GM12878 (cell line): ENCODE results near the gene SCARB1. TPM values are rescaled to one million over a fixed set of nuclear protein-coding genes. Genes with fewer than 3 reads are reported as not detected.

Experiments
- ATAC-seq: fragments of 200-7000 bp; cut with Tn5 transposase; 3 replicates; pipeline ENCODE4 v1.9.1; 2020; ENCODE audit warnings: mild to moderate bottlenecking, moderate library complexity
- BruUV-seq: library from RNA; stranded (reverse); fragments of 400-500 nt; replicated peaks from 2 replicates; lab custom pipeline; 2021; lab: Mats Ljungman, UMichigan
- CTCF ChIA-PET: fragments of 300-600 bp; sonication (Branson Sonifier 250); formaldehyde crosslinking; extraction: SDS; loops from one replicate; lab custom pipeline; 2021; ENCODE audit warnings: inconsistent platforms; lab: Yijun Ruan, JAX
- POLR2A ChIA-PET: fragments of 350-600 bp; formaldehyde crosslinking; extraction: SDS; loops from one replicate; lab custom pipeline; 2021; ENCODE audit warnings: inconsistent platforms; lab: Charles Lee
- RAD21 ChIA-PET: fragments of 300-600 bp; sonication (Branson Sonifier 250); formaldehyde crosslinking; loops from one replicate; lab custom pipeline; 2023; ENCODE audit warnings: antibody characterized with exemption; ENCODE audit not compliant: unreplicated experiment; lab: Charles Lee
- SMC1A ChIA-PET: fragments of 300-600 bp; sonication (Branson Sonifier 250); formaldehyde crosslinking; loops from one replicate; lab custom pipeline; 2023; ENCODE audit not compliant: unreplicated experiment, uncharacterized antibody; lab: Charles Lee
- DNase-seq: peaks from one replicate; pipeline ENCODE4 v3.0.0-alpha.2; 2011; ENCODE audit warnings: low read depth, low spot score
- FAIRE-seq: peaks from 3 replicates; lab custom pipeline; 2011; peaks lifted over from hg19 to GRCh38; lab: Jason Lieb, UNC
- H2AFZ ChIP-seq: 2 replicates; pipeline ENCODE4 v1.6.0; 2011; ENCODE audit warnings: low read depth, low read length, control low read depth; ENCODE audit not compliant: control insufficient read depth
- H3K27ac ChIP-seq: 2 replicates; pipeline ENCODE4 v1.5.1; 2011; ENCODE audit warnings: control low read depth; ENCODE audit not compliant: control insufficient read depth, insufficient read depth
- H3K27me3 ChIP-seq, 2 experiments: replicated peaks in 1 of 2; 2 replicates each; pipeline versions ENCODE4 v1.6.0 to v1.6.1; 2011; ENCODE audit warnings: low read length in 1 of 2; ENCODE audit not compliant: control insufficient read depth in 2 of 2, insufficient read depth in 2 of 2
- H3K36me3 ChIP-seq, 2 experiments: 2 replicates each; pipeline ENCODE4 v1.5.1; 2011; ENCODE audit warnings: low read length in 1 of 2; ENCODE audit not compliant: control insufficient read depth in 2 of 2, insufficient read depth in 2 of 2
- H3K4me1 ChIP-seq: 2 replicates; pipeline ENCODE4 v1.6.1; 2011; ENCODE audit warnings: mild to moderate bottlenecking, low read length, moderate library complexity, mixed read lengths; ENCODE audit not compliant: control insufficient read depth, insufficient read depth
- H3K4me2 ChIP-seq: 2 replicates; pipeline ENCODE4 v1.6.0; 2011; ENCODE audit warnings: control low read depth; ENCODE audit not compliant: control insufficient read depth, insufficient read depth
- H3K4me3 ChIP-seq: fragments of 200-600 bp; sonication (generic); 2 replicates; pipeline ENCODE4 v1.5.1; 2016
- H3K79me2 ChIP-seq: 2 replicates; pipeline ENCODE4 v1.6.0; 2011; ENCODE audit warnings: low read length; ENCODE audit not compliant: control insufficient read depth, insufficient read depth
- H3K9ac ChIP-seq: 2 replicates; pipeline ENCODE4 v1.8.0; 2011; ENCODE audit warnings: low read length, control low read depth, mixed read lengths; ENCODE audit not compliant: control insufficient read depth, insufficient read depth
- H3K9me3 ChIP-seq: replicated peaks from 3 replicates; pipeline ENCODE4 v1.5.1; 2011; ENCODE audit warnings: mild to moderate bottlenecking, low read length; ENCODE audit not compliant: control insufficient read depth, insufficient read depth
- H4K20me1 ChIP-seq: 2 replicates; pipeline ENCODE4 v1.6.0; 2011; ENCODE audit not compliant: control insufficient read depth, insufficient read depth
- CTCF ChIP-seq, 3 experiments: IDR thresholded peaks in 2 of 3; conservative IDR thresholded peaks in 1 of 3; 2 replicates each; pipeline ENCODE4 v1.5.1; 2011; ENCODE audit warnings: low read depth in 3 of 3, low read length in 3 of 3, mild to moderate bottlenecking in 3 of 3, control low read depth in 2 of 3, moderate library complexity in 2 of 3, inconsistent platforms in 1 of 3, mixed read lengths in 1 of 3; ENCODE audit not compliant: control insufficient read depth in 2 of 3, insufficient read depth in 1 of 3; ENCODE audit errors: extremely low read depth in 1 of 3
- CUX1 ChIP-seq: IDR thresholded peaks from 2 replicates; pipeline ENCODE4 v1.6.1; 2012; ENCODE audit warnings: improper control_type of control experiment, low read depth, low read length; ENCODE audit not compliant: insufficient replicate concordance
- IRF4 ChIP-seq: IDR thresholded peaks from 2 replicates; pipeline ENCODE4 v1.6.1; 2011; ENCODE audit warnings: low read depth, low read length
- NFXL1 ChIP-seq: fragments of 450-650 bp; IDR thresholded peaks from 2 replicates; pipeline ENCODE4 v1.6.1; 2017; ENCODE audit warnings: antibody characterized with exemption, mild to moderate bottlenecking, borderline replicate concordance
- SIN3A ChIP-seq: IDR thresholded peaks from 2 replicates; pipeline ENCODE4 v1.6.1; 2012; ENCODE audit warnings: low read depth, low read length, improper control_type of control experiment
- STAT1 ChIP-seq: fragments of 450-650 bp; conservative IDR thresholded peaks from 2 replicates; pipeline ENCODE4 v1.6.1; 2014; ENCODE audit warnings: antibody characterized with exemption, mild to moderate bottlenecking
- STAT3 ChIP-seq: IDR thresholded peaks from 2 replicates; pipeline ENCODE4 v1.6.1; 2011; ENCODE audit warnings: low read depth, low read length, improper control_type of control experiment
- SUZ12 ChIP-seq: fragments of 200-600 bp; sonication (generic); IDR thresholded peaks from one replicate; pipeline ENCODE4 v1.6.1; 2018; ENCODE audit warnings: antibody characterized with exemption, mild to moderate bottlenecking; ENCODE audit not compliant: unreplicated experiment
- ZNF592 ChIP-seq: fragments of 450-650 bp; IDR thresholded peaks from 2 replicates; pipeline ENCODE4 v1.6.1; 2017; ENCODE audit warnings: mild to moderate bottlenecking, moderate library complexity
- WGBS: methylation state at CpG from one replicate; pipeline ENCODE4 v1.1.6; 2016; ENCODE audit warnings: low lambda C conversion rate; ENCODE audit not compliant: insufficient replicate concordance, insufficient coverage; ENCODE audit errors: missing lambda C conversion rate; 5-methylcytosine and 5-hydroxymethylcytosine counted together
- in situ Hi-C: fragments of 300-500 bp; cut with MboI; formaldehyde crosslinking; loops from 9 replicates; pipeline ENCODE4 v1.14.3; 2018; ENCODE audit warnings: mixed read lengths
- intact Hi-C: fragments of 100-400 bp; cut with micrococcal nuclease; formaldehyde crosslinking; loops from one replicate; pipeline ENCODE4 v1.14.2; 2022; ENCODE audit not compliant: unreplicated experiment
- polyA plus RNA-seq, 11 experiments: library from polyadenylated mRNA; depleted of rRNA in 4 of 11; unstranded in 6 of 11; stranded (reverse) in 5 of 11; fragments of >200 nt; fragmentation: Nextera tagmentation in 4 of 11; fragmentation: Illumina TruSeq in 1 of 11; extraction: Ambion mirVana in 4 of 11; extraction: Trizol in 1 of 11; gene quantifications; 1 replicate in 1 of 11; 2 replicates in 10 of 11; pipeline versions ENCODE4 v1.2.1 to v1.2.3, GENCODE V29; 2011 to 2016; ENCODE audit warnings: inconsistent platforms in 2 of 11, missing spikeins in 2 of 11, low read depth in 1 of 11
- total RNA-seq, 4 experiments: library from RNA; depleted of rRNA in 3 of 4; stranded (reverse); fragments of >200 nt in 3 of 4; fragmentation: Illumina TruSeq in 1 of 4; extraction: Trizol in 1 of 4; gene quantifications; 2 replicates each; pipeline versions ENCODE4 v1.2.1 to v1.2.3, GENCODE V29; 2013 to 2021
- TF ChIP-seq, protein P1 (sequence below): IDR thresholded peaks from 2 replicates; pipeline ENCODE4 v1.6.1; 2011; ENCODE audit warnings: mild to moderate bottlenecking, low read depth, low read length, moderate library complexity; ENCODE audit not compliant: insufficient replicate concordance

The SCARB1 gene
- total and polyA plus RNA-seq, 10 of the 15 experiments (the other 5 are each of a cell fraction or from before 2014, with no cell fraction given) = 0.34 to 104 (median 63.1) TPM

DNA sequence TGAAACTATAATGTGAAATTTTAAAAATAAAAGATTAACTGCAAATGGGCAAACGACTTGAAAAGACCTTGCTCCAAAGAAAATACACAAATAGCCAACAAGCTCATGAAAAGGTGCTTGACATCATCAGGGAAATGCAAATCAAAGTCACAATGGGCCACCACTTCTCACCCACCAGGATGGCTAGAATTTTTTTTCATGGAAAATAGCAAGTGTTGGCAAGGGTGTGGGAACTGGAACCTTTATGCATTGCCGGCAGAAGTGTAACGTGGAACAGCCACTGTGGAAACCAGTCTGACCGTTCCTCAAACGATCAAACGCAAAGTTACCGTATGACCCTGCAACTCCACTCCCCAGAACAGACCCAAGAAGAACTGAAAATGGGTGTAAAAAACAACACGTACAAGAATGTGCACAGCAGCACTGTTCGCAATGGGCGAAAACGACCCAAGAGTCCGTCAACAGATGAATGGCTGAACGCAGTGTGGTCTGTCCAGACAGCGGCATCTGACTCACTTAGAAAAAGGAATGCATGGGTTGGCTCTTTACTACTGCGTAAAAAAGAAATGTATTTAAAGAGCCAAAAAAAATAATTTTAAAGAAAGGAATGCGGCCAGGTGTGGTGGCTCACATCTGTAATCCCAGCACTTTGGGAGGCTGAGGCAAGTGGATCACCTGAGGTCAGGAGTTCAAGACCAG, 40.2 kb downstream of the SCARB1 start:
- no peaks in the 10 kb centered on the region for H3K9me3 ChIP-seq
- ChIA-PET SMC1A (no interaction called here), POLR2A (no interaction called here), CTCF (no interaction called here), RAD21 (no interaction called here)
- intact Hi-C loops = no loop called here
- no peak overlapping the region for H2AFZ ChIP-seq
- no peak overlapping the region for H3K4me2 ChIP-seq
- in situ Hi-C loops = no loop called here
- DNase-seq = no peak
- no peak overlapping the region for H3K4me3 ChIP-seq
- H4K20me1 ChIP-seq = no peaks in the 10 kb centered on the region; the same call in 1 of the 2 replicates
- no TSS peak for BruUV-seq
- no peak for FAIRE-seq
- H3K27me3 ChIP-seq = no peaks in the 10 kb centered on the region
- no peak overlapping the region for H3K9ac ChIP-seq
- ATAC-seq = no peak
- WGBS = 93% methylated on average over 16 of the region's 16 CpGs
- H3K27ac ChIP-seq = no peak overlapping the region
- peaks cover 25% of the 10 kb centered on the region for H3K79me2 ChIP-seq
- H3K36me3 ChIP-seq = peaks cover 0 to 10% of the 10 kb centered on the region in 2 experiments; a peak in 3 of 4 replicates
- H3K4me1 ChIP-seq = peaks cover 10% of the 10 kb centered on the region
- no peak for TF ChIP-seq ZNF592
- TF ChIP-seq, protein P1, sequence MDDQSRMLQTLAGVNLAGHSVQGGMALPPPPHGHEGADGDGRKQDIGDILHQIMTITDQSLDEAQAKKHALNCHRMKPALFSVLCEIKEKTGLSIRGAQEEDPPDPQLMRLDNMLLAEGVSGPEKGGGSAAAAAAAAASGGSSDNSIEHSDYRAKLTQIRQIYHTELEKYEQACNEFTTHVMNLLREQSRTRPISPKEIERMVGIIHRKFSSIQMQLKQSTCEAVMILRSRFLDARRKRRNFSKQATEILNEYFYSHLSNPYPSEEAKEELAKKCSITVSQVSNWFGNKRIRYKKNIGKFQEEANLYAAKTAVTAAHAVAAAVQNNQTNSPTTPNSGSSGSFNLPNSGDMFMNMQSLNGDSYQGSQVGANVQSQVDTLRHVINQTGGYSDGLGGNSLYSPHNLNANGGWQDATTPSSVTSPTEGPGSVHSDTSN = no peak
- no peak for TF ChIP-seq SUZ12
- no peak for TF ChIP-seq CUX1
- TF ChIP-seq SIN3A = no peak
- TF ChIP-seq NFXL1 = no peak
- no peak for TF ChIP-seq STAT3
- TF ChIP-seq IRF4 = no peak
- no peak for TF ChIP-seq STAT1
- no peak for TF ChIP-seq CTCF (IDR thresholded peaks at IDR 0.05 in 2 of 3, conservative IDR thresholded peaks at IDR 0.05 in 1 of 3; ENCODE audit: control insufficient read depth in 2 of 3, extremely low read depth in 1 of 3, insufficient read depth in 1 of 3, low read depth in 3 of 3, low read length in 3 of 3)
